GM12878 (cell line): Measurements from ENCODE around the gene DENND1B. TPM values are rescaled to one million over a fixed set of nuclear protein-coding genes. Genes with fewer than 3 reads are reported as not detected.

Experiments used
- ATAC-seq: fragments of 200-7000 bp; cut with Tn5 transposase; 3 replicates; pipeline ENCODE4 v1.9.1; 2020; ENCODE audit warnings: mild to moderate bottlenecking, moderate library complexity
- BruUV-seq: library from RNA; stranded (reverse); fragments of 400-500 nt; replicated peaks from 2 replicates; lab custom pipeline; 2021; lab: Mats Ljungman, UMichigan
- CTCF ChIA-PET: fragments of 300-600 bp; sonication (Branson Sonifier 250); formaldehyde crosslinking; extraction: SDS; loops from one replicate; lab custom pipeline; 2021; ENCODE audit warnings: inconsistent platforms; lab: Yijun Ruan, JAX
- POLR2A ChIA-PET: fragments of 350-600 bp; formaldehyde crosslinking; extraction: SDS; loops from one replicate; lab custom pipeline; 2021; ENCODE audit warnings: inconsistent platforms; lab: Charles Lee
- RAD21 ChIA-PET: fragments of 300-600 bp; sonication (Branson Sonifier 250); formaldehyde crosslinking; loops from one replicate; lab custom pipeline; 2023; ENCODE audit warnings: antibody characterized with exemption; ENCODE audit not compliant: unreplicated experiment; lab: Charles Lee
- SMC1A ChIA-PET: fragments of 300-600 bp; sonication (Branson Sonifier 250); formaldehyde crosslinking; loops from one replicate; lab custom pipeline; 2023; ENCODE audit not compliant: unreplicated experiment, uncharacterized antibody; lab: Charles Lee
- DNase-seq: peaks from one replicate; pipeline ENCODE4 v3.0.0-alpha.2; 2011; ENCODE audit warnings: low read depth, low spot score
- FAIRE-seq: peaks from 3 replicates; lab custom pipeline; 2011; peaks lifted over from hg19 to GRCh38; lab: Jason Lieb, UNC
- H2AFZ ChIP-seq: 2 replicates; pipeline ENCODE4 v1.6.0; 2011; ENCODE audit warnings: low read depth, low read length, control low read depth; ENCODE audit not compliant: control insufficient read depth
- H3K27ac ChIP-seq: 2 replicates; pipeline ENCODE4 v1.5.1; 2011; ENCODE audit warnings: control low read depth; ENCODE audit not compliant: control insufficient read depth, insufficient read depth
- H3K27me3 ChIP-seq, 2 experiments: replicated peaks in 1 of 2; 2 replicates each; pipeline versions ENCODE4 v1.6.0 to v1.6.1; 2011; ENCODE audit warnings: low read length in 1 of 2; ENCODE audit not compliant: control insufficient read depth in 2 of 2, insufficient read depth in 2 of 2
- H3K36me3 ChIP-seq, 2 experiments: 2 replicates each; pipeline ENCODE4 v1.5.1; 2011; ENCODE audit warnings: low read length in 1 of 2; ENCODE audit not compliant: control insufficient read depth in 2 of 2, insufficient read depth in 2 of 2
- H3K4me1 ChIP-seq: 2 replicates; pipeline ENCODE4 v1.6.1; 2011; ENCODE audit warnings: mild to moderate bottlenecking, low read length, moderate library complexity, mixed read lengths; ENCODE audit not compliant: control insufficient read depth, insufficient read depth
- H3K4me2 ChIP-seq: 2 replicates; pipeline ENCODE4 v1.6.0; 2011; ENCODE audit warnings: control low read depth; ENCODE audit not compliant: control insufficient read depth, insufficient read depth
- H3K4me3 ChIP-seq: fragments of 200-600 bp; sonication (generic); 2 replicates; pipeline ENCODE4 v1.5.1; 2016
- H3K79me2 ChIP-seq: 2 replicates; pipeline ENCODE4 v1.6.0; 2011; ENCODE audit warnings: low read length; ENCODE audit not compliant: control insufficient read depth, insufficient read depth
- H3K9ac ChIP-seq: 2 replicates; pipeline ENCODE4 v1.8.0; 2011; ENCODE audit warnings: low read length, control low read depth, mixed read lengths; ENCODE audit not compliant: control insufficient read depth, insufficient read depth
- H3K9me3 ChIP-seq: replicated peaks from 3 replicates; pipeline ENCODE4 v1.5.1; 2011; ENCODE audit warnings: mild to moderate bottlenecking, low read length; ENCODE audit not compliant: control insufficient read depth, insufficient read depth
- H4K20me1 ChIP-seq: 2 replicates; pipeline ENCODE4 v1.6.0; 2011; ENCODE audit not compliant: control insufficient read depth, insufficient read depth
- EP300 ChIP-seq, 2 experiments: fragments of 150-350 bp in 1 of 2; IDR thresholded peaks; 2 replicates each; pipeline ENCODE4 v1.6.1; 2011 to 2012; ENCODE audit warnings: low read depth in 2 of 2, low read length in 2 of 2, borderline replicate concordance in 1 of 2, improper control_type of control experiment in 1 of 2, inconsistent platforms in 1 of 2; ENCODE audit not compliant: control insufficient read depth in 1 of 2
- ETV6 ChIP-seq, 2 experiments: fragments of 450-650 bp in 1 of 2; IDR thresholded peaks in 1 of 2; conservative IDR thresholded peaks in 1 of 2; 2 replicates each; pipeline ENCODE4 v1.6.1; 2014; ENCODE audit warnings: antibody characterized with exemption in 1 of 2, borderline replicate concordance in 1 of 2, low read depth in 1 of 2, mild to moderate bottlenecking in 1 of 2, moderate library complexity in 1 of 2
- MYB ChIP-seq: fragments of 150-350 bp; IDR thresholded peaks from 2 replicates; pipeline ENCODE4 v1.6.1; 2014; ENCODE audit warnings: mild to moderate bottlenecking, low read depth, low read length, borderline replicate concordance
- SUZ12 ChIP-seq: fragments of 200-600 bp; sonication (generic); IDR thresholded peaks from one replicate; pipeline ENCODE4 v1.6.1; 2018; ENCODE audit warnings: antibody characterized with exemption, mild to moderate bottlenecking; ENCODE audit not compliant: unreplicated experiment
- ZBED1 ChIP-seq: IDR thresholded peaks from 2 replicates; pipeline ENCODE4 v1.6.1; 2016; ENCODE audit warnings: borderline replicate concordance
- ZNF384 ChIP-seq: IDR thresholded peaks from 2 replicates; pipeline ENCODE4 v1.6.1; 2012; ENCODE audit warnings: low read depth, mild to moderate bottlenecking, low read length, improper control_type of control experiment, borderline replicate concordance
- WGBS: methylation state at CpG from one replicate; pipeline ENCODE4 v1.1.6; 2016; ENCODE audit warnings: low lambda C conversion rate; ENCODE audit not compliant: insufficient replicate concordance, insufficient coverage; ENCODE audit errors: missing lambda C conversion rate; 5-methylcytosine and 5-hydroxymethylcytosine counted together
- in situ Hi-C: fragments of 300-500 bp; cut with MboI; formaldehyde crosslinking; loops from 9 replicates; pipeline ENCODE4 v1.14.3; 2018; ENCODE audit warnings: mixed read lengths
- intact Hi-C: fragments of 100-400 bp; cut with micrococcal nuclease; formaldehyde crosslinking; loops from one replicate; pipeline ENCODE4 v1.14.2; 2022; ENCODE audit not compliant: unreplicated experiment
- polyA plus RNA-seq, 11 experiments: library from polyadenylated mRNA; depleted of rRNA in 4 of 11; unstranded in 6 of 11; stranded (reverse) in 5 of 11; fragments of >200 nt; fragmentation: Nextera tagmentation in 4 of 11; fragmentation: Illumina TruSeq in 1 of 11; extraction: Ambion mirVana in 4 of 11; extraction: Trizol in 1 of 11; gene quantifications; 1 replicate in 1 of 11; 2 replicates in 10 of 11; pipeline versions ENCODE4 v1.2.1 to v1.2.3, GENCODE V29; 2011 to 2016; ENCODE audit warnings: inconsistent platforms in 2 of 11, missing spikeins in 2 of 11, low read depth in 1 of 11
- total RNA-seq, 4 experiments: library from RNA; depleted of rRNA in 3 of 4; stranded (reverse); fragments of >200 nt in 3 of 4; fragmentation: Illumina TruSeq in 1 of 4; extraction: Trizol in 1 of 4; gene quantifications; 2 replicates each; pipeline versions ENCODE4 v1.2.1 to v1.2.3, GENCODE V29; 2013 to 2021
- TF ChIP-seq, protein P1 (sequence below): fragments of 450-650 bp; formaldehyde crosslinking; IDR thresholded peaks from 2 replicates; pipeline ENCODE4 v1.5.0; 2022; ENCODE audit warnings: mild to moderate bottlenecking, missing genetic modification characterization
- TF ChIP-seq, protein P2 (sequence below): fragments of 450-650 bp; formaldehyde crosslinking; IDR thresholded peaks from 2 replicates; pipeline ENCODE4 v1.4.0; 2020; ENCODE audit warnings: mild to moderate bottlenecking, moderate library complexity

Gene DENND1B
- total and polyA plus RNA-seq, 10 of the 15 experiments (the other 5 are each of a cell fraction or from before 2014, with no cell fraction given): 1.7 to 10.7 (median 8.0) TPM

DNA sequence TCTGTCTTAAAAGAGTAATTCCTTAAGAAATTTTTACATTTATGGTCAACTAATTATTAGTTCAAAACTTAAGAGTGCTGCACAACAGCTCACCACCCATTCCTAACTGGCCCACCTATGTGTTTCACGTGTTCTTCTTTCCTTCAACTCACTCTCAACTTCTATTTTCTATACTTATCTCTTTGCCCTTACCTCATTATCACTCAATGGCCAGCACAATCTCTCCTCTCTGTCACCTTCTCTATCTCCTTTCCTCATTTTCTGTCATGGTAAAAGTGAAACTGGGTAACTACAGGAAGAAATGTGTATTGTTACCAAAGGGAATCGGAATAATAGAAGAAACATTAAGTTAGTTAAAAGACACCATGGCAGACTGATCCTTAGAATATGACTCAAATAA lies 43.1 kb downstream of the DENND1B start:
- SMC1A ChIA-PET: interaction anchor here (1.1 kb wide), 1 partner anchor 137 kb away, joined by 3 read pairs; no protein-coding TSS in a partner anchor
- 36% methylated on average over 2 of the region's 2 CpGs for WGBS
- no peak overlapping the region for H2AFZ ChIP-seq
- no peak overlapping the region for H3K4me3 ChIP-seq
- no peaks in the 10 kb centered on the region for H3K9me3 ChIP-seq
- no peak for DNase-seq
- no peaks in the 10 kb centered on the region for H3K27me3 ChIP-seq
- H3K4me1 ChIP-seq: no peaks in the 10 kb centered on the region
- H3K36me3 ChIP-seq: no peaks in the 10 kb centered on the region
- intact Hi-C loops (no loop called here), in situ Hi-C loops (no loop called here)
- POLR2A ChIA-PET: no interaction called here
- H3K27ac ChIP-seq: no peak overlapping the region
- H4K20me1 ChIP-seq: no peaks in the 10 kb centered on the region
- BruUV-seq: no TSS peak
- CTCF ChIA-PET: no interaction called here
- no peak for TF ChIP-seq MYB
- TF ChIP-seq, protein P1, sequence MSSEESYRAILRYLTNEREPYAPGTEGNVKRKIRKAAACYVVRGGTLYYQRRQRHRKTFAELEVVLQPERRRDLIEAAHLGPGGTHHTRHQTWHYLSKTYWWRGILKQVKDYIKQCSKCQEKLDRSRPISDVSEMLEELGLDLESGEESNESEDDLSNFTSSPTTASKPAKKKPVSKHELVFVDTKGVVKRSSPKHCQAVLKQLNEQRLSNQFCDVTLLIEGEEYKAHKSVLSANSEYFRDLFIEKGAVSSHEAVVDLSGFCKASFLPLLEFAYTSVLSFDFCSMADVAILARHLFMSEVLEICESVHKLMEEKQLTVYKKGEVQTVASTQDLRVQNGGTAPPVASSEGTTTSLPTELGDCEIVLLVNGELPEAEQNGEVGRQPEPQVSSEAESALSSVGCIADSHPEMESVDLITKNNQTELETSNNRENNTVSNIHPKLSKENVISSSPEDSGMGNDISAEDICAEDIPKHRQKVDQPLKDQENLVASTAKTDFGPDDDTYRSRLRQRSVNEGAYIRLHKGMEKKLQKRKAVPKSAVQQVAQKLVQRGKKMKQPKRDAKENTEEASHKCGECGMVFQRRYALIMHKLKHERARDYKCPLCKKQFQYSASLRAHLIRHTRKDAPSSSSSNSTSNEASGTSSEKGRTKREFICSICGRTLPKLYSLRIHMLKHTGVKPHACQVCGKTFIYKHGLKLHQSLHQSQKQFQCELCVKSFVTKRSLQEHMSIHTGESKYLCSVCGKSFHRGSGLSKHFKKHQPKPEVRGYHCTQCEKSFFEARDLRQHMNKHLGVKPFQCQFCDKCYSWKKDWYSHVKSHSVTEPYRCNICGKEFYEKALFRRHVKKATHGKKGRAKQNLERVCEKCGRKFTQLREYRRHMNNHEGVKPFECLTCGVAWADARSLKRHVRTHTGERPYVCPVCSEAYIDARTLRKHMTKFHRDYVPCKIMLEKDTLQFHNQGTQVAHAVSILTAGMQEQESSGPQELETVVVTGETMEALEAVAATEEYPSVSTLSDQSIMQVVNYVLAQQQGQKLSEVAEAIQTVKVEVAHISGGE (CRISPR knock-in tag): no peak
- TF ChIP-seq ZNF384: no peak
- TF ChIP-seq SUZ12: no peak
- TF ChIP-seq, protein P2, sequence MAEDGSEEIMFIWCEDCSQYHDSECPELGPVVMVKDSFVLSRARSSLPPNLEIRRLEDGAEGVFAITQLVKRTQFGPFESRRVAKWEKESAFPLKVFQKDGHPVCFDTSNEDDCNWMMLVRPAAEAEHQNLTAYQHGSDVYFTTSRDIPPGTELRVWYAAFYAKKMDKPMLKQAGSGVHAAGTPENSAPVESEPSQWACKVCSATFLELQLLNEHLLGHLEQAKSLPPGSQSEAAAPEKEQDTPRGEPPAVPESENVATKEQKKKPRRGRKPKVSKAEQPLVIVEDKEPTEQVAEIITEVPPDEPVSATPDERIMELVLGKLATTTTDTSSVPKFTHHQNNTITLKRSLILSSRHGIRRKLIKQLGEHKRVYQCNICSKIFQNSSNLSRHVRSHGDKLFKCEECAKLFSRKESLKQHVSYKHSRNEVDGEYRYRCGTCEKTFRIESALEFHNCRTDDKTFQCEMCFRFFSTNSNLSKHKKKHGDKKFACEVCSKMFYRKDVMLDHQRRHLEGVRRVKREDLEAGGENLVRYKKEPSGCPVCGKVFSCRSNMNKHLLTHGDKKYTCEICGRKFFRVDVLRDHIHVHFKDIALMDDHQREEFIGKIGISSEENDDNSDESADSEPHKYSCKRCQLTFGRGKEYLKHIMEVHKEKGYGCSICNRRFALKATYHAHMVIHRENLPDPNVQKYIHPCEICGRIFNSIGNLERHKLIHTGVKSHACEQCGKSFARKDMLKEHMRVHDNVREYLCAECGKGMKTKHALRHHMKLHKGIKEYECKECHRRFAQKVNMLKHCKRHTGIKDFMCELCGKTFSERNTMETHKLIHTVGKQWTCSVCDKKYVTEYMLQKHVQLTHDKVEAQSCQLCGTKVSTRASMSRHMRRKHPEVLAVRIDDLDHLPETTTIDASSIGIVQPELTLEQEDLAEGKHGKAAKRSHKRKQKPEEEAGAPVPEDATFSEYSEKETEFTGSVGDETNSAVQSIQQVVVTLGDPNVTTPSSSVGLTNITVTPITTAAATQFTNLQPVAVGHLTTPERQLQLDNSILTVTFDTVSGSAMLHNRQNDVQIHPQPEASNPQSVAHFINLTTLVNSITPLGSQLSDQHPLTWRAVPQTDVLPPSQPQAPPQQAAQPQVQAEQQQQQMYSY (CRISPR knock-in tag): no peak
- no peak for TF ChIP-seq ZBED1
- TF ChIP-seq EP300 (IDR thresholded peaks at IDR 0.05; ENCODE audit: borderline replicate concordance in 1 of 2, control insufficient read depth in 1 of 2, low read depth in 2 of 2, low read length in 2 of 2): no peak
- no peak for TF ChIP-seq ETV6 (conservative IDR thresholded peaks at IDR 0.05 in 1 of 2, IDR thresholded peaks at IDR 0.05 in 1 of 2; ENCODE audit: borderline replicate concordance in 1 of 2, low read depth in 1 of 2)
- no peak overlapping the region for H3K9ac ChIP-seq
- RAD21 ChIA-PET: no interaction called here
- no peak for FAIRE-seq
- no peak overlapping the region for H3K4me2 ChIP-seq
- no peaks in the 10 kb centered on the region for H3K79me2 ChIP-seq
- no peak for ATAC-seq
